Parathyroid adenoma (tissue), 2 donors: ENCODE results near the gene CD244.
"Not testable (repeated sequence)": the region's sequence is repeated elsewhere in the genome, so short reads cannot be mapped to it uniquely, and the experiment has no call there.

Experiments used
- H2AFZ ChIP-seq: fragments of 300-600 bp; sonication (generic); one replicate; pipeline ENCODE4 v1.7.0; 2017; ENCODE audit warnings: antibody characterized with exemption, mild to moderate bottlenecking
- H3K27ac ChIP-seq: fragments of 300-600 bp; sonication (generic); one replicate; pipeline ENCODE4 v1.7.0; 2017
- H3K27me3 ChIP-seq: fragments of 300-600 bp; sonication (generic); one replicate; pipeline ENCODE4 v1.7.0; 2017; ENCODE audit warnings: low read length; ENCODE audit not compliant: control insufficient read depth, insufficient read depth
- H3K36me3 ChIP-seq: fragments of 300-600 bp; sonication (generic); one replicate; pipeline ENCODE4 v1.7.0; 2017; ENCODE audit warnings: low read length; ENCODE audit not compliant: control insufficient read depth, insufficient read depth
- H3K4me1 ChIP-seq: fragments of 300-600 bp; sonication (generic); one replicate; pipeline ENCODE4 v1.7.0; 2017; ENCODE audit warnings: control low read depth
- H3K4me2 ChIP-seq: fragments of 300-600 bp; sonication (generic); one replicate; pipeline ENCODE4 v1.7.0; 2017; ENCODE audit warnings: low read length
- H3K4me3 ChIP-seq: fragments of 300-600 bp; sonication (generic); one replicate; pipeline ENCODE4 v1.7.0; 2017; ENCODE audit warnings: low read depth, low read length
- H3K79me2 ChIP-seq: fragments of 300-600 bp; sonication (generic); one replicate; pipeline ENCODE4 v1.7.0; 2017; ENCODE audit warnings: control low read depth
- H3K9ac ChIP-seq: fragments of 300-600 bp; sonication (generic); one replicate; pipeline ENCODE4 v1.7.0; 2017; ENCODE audit warnings: mild to moderate bottlenecking
- H3K9me3 ChIP-seq: fragments of 300-600 bp; sonication (generic); one replicate; pipeline ENCODE4 v1.7.0; 2017; ENCODE audit warnings: low read length; ENCODE audit not compliant: control insufficient read depth
- TF ChIP-seq, protein P1 (sequence below): fragments of 300-600 bp; sonication (generic); IDR thresholded peaks from one replicate; pipeline ENCODE4 v1.7.0; 2017; ENCODE audit warnings: antibody characterized with exemption, mild to moderate bottlenecking
- donor health status: primary hyperparathyroidism.

Gene CD244

DNA sequence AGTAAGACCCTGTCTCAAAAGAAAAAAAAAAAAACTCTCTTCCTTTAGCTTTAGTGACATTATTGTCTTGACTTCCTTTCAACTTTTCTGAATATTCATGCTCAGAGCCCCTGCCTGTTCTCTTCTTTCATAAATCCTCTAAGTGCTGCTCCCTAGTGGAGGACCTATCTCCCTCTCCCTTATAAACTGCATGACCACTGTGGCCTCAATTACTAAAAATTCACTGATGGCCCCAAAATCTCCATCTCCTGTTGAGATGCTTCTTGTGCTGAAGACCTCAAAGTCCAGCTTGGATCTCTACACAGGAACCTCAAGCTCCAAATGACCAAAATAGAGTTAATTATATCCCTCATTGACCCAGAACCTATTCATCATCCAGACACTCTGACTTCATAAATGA is 14.5 kb upstream of the CD244 start:
- Histone ChIP-seq H3K9me3 (no peaks in the 10 kb centered on the region), H3K27me3 (no peaks in the 10 kb centered on the region), H3K9ac (no peak overlapping the region), H3K27ac (no peak overlapping the region), H3K36me3 (no peaks in the 10 kb centered on the region), H2AFZ (no peak overlapping the region), H3K4me2 (no peak overlapping the region), H3K79me2 (no peaks in the 10 kb centered on the region), H3K4me3 (no peak overlapping the region), H3K4me1 (no peaks in the 10 kb centered on the region)
- TF ChIP-seq, protein P1, sequence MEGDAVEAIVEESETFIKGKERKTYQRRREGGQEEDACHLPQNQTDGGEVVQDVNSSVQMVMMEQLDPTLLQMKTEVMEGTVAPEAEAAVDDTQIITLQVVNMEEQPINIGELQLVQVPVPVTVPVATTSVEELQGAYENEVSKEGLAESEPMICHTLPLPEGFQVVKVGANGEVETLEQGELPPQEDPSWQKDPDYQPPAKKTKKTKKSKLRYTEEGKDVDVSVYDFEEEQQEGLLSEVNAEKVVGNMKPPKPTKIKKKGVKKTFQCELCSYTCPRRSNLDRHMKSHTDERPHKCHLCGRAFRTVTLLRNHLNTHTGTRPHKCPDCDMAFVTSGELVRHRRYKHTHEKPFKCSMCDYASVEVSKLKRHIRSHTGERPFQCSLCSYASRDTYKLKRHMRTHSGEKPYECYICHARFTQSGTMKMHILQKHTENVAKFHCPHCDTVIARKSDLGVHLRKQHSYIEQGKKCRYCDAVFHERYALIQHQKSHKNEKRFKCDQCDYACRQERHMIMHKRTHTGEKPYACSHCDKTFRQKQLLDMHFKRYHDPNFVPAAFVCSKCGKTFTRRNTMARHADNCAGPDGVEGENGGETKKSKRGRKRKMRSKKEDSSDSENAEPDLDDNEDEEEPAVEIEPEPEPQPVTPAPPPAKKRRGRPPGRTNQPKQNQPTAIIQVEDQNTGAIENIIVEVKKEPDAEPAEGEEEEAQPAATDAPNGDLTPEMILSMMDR = no peak

DNA sequence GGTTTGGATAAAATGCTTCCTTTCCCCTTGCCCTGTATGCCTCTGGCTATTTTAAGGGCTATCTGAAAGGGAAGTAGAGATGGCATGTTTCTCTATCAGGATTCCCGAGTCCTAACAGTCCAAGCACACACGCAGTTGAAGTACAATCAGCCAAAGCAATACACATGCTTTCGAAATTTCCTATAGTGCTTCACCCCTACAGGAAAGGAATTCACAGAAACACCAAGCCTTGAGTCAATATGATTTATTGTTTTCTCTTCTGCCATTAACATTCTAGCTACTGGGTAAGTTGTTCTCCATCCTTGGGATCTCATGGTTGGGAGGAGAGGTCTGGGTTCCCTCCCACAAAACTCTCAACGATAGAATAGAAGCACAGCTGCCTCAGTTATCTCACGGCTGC is 13.6 kb upstream of the CD244 start:
- no peaks in the 10 kb centered on the region for H3K4me1 ChIP-seq
- H3K27ac ChIP-seq = no peak overlapping the region
- H3K27me3 ChIP-seq = no peaks in the 10 kb centered on the region
- H3K79me2 ChIP-seq = no peaks in the 10 kb centered on the region
- H3K36me3 ChIP-seq = no peaks in the 10 kb centered on the region
- TF ChIP-seq, protein P1 = no peak
- no peak overlapping the region for H3K4me2 ChIP-seq
- H3K9me3 ChIP-seq = no peaks in the 10 kb centered on the region
- no peak overlapping the region for H3K9ac ChIP-seq
- no peak overlapping the region for H2AFZ ChIP-seq
- H3K4me3 ChIP-seq = no peak overlapping the region

DNA sequence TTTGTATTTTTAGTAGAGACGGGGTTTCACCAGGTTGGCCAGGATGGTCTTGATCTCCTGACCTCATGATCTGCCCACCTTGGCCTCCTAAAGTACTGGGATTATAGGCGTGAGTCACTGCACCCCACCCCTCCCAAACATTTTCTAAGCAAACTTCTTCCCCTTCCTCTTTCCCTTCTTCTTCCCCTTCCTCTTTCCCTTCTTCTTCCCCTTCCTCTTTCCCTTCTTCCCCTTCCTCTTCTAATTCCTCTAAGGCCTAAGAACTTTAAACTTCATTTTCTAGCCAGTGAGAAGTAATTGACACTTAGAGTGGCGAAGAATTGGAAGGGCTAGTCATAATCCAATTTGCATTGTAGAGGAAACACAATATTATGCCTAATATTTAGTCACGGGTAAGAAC is 12.9 kb upstream of the CD244 start:
- H3K4me2 ChIP-seq, H3K27ac ChIP-seq, H3K4me3 ChIP-seq, H3K79me2 ChIP-seq, H2AFZ ChIP-seq, H3K9ac ChIP-seq, H3K4me1 ChIP-seq, H3K9me3 ChIP-seq, H3K27me3 ChIP-seq, H3K36me3 ChIP-seq: not testable (repeated sequence)

DNA sequence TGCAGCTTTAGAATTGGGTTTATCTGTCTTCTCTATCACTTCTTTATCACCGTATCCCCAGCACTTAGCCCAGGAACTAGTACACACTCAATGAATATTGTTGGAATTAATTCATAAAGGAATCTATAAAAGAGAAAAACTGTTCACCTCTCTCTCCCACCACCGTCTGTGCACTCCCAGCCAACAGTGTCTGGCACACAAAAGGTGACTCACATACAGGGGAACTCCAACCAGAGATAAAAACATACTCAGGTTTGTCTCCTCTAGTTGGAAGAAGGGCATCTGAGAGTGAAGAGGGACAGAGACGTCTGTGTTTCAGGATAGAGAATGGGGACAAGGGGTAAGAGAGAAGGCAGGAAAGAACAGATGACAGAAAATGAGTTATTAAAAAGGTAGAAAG is 12.2 kb upstream of the CD244 start:
- no peak overlapping the region for H3K9ac ChIP-seq
- no peaks in the 10 kb centered on the region for H3K79me2 ChIP-seq
- no peak overlapping the region for H3K4me3 ChIP-seq
- H3K4me2 ChIP-seq = no peak overlapping the region
- no peaks in the 10 kb centered on the region for H3K27me3 ChIP-seq
- no peak overlapping the region for H2AFZ ChIP-seq
- no peaks in the 10 kb centered on the region for H3K9me3 ChIP-seq
- TF ChIP-seq, protein P1 = no peak
- H3K4me1 ChIP-seq = no peaks in the 10 kb centered on the region
- H3K27ac ChIP-seq = no peak overlapping the region
- no peaks in the 10 kb centered on the region for H3K36me3 ChIP-seq

GRCh38 chr1:160868141-160868540 is 5.5 kb upstream of the CD244 start:
- Histone ChIP-seq H3K27ac (no peak overlapping the region), H2AFZ (no peak overlapping the region), H3K9ac (no peak overlapping the region), H3K9me3 (no peaks in the 10 kb centered on the region), H3K27me3 (no peaks in the 10 kb centered on the region), H3K36me3 (no peaks in the 10 kb centered on the region), H3K4me3 (no peak overlapping the region), H3K79me2 (no peaks in the 10 kb centered on the region), H3K4me1 (no peaks in the 10 kb centered on the region), H3K4me2 (no peak overlapping the region)
- TF ChIP-seq, protein P1 = no peak

DNA sequence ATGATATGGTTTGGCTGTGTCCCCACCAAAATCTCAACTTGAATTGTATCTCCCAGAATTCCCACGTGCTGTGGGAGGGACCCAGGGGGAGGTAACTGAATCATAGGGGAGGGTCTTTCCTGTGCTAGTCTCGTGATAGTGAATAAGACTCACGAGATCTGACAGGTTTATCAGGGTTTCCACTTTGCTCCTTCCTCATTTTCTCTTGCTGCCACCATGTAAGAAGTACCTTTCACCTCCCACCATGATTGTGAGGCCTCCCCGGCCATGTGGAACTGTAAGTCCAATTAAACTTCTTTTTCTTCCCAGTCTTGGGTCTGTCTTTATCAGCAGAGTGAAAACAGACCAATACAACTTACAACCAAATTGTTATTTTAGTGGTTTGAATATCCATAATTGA is 5.0 kb upstream of the CD244 start:
- not testable (repeated sequence) for H2AFZ ChIP-seq, H3K9ac ChIP-seq, H3K4me3 ChIP-seq, H3K4me1 ChIP-seq, H3K9me3 ChIP-seq, H3K79me2 ChIP-seq, H3K4me2 ChIP-seq, H3K27me3 ChIP-seq, H3K36me3 ChIP-seq, H3K27ac ChIP-seq
